Bladder microvascular endothelial cell (primary cell): ENCODE measurements around the gene C5orf52. TPM values are rescaled to one million over a fixed set of nuclear protein-coding genes. Genes with fewer than 3 reads are reported as not detected.

ENCODE experiments used
- total RNA-seq: library from RNA; depleted of rRNA; stranded (reverse); fragments of >200 nt; gene quantifications from 2 replicates; pipeline ENCODE4 v1.2.3, GENCODE V29; 2014

Gene C5orf52
- total RNA-seq: not detected in 2 replicates

DNA sequence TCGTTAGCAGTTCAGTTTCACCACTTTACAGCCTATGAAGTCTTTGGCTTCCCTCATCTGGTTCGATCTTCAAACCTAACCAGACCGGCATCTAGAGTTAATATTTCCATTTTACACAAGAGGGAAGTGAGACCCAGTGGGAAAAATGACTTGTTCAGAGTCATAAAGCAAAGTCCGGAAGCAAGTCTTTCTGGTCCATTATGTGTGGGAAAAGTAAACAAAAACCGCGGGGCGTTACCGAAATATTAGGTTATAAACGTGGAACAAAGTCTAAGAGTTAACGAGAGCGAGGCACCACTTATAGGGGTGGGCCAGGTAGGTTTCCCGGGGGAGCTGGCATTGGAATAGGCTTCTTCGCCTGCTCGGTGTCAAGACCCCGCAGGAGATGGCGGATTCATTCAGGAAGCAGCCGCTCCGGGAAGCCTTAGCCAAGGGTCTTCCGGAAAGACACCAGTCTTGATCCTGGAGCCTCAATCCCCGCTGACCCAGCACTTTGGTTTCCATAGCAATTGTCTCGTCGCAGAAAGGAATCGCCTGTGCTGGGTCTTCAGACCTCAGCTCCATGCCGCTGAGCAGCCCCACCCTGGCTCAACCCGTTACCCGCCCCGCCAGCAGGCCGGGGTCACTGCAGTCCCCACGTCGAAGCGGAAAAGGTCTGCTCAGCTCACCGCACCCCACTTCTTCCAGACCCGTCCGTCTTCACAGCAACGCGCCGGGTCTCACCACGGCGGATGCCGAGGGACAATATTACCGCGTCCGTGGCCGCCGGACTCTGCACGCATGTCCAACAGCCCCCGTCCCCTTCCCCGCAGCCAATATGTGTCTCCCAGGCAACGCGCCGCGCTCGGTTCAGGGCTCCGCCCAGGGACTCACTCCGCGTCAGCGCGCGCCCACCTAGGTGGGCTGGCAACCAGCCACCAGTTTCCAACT, at the start of gene C5orf52:
C5orf52 (plus strand) TSS at position 872 of the 930 bp plus-strand sequence. CDS start 82 bp downstream, outside the sequence.

DNA sequence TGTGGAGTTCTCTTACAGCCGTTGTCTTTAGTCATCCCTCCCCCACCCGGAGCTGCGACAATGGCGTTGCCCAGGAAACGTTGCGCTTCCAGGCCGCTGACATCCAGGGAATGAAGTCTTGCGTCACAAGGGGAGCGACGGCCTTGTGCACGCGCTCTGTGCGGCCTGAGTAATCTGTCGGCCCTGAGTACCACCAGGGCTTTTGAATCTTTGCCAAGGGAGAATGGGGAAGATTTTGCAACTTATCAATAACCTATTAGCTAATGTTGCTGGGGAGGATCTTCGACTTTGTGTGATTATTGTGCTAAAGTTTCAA, 19.0 kb upstream of the C5orf52 start, which contains the start of gene SOX30:
SOX30 (minus strand) TSS at position 62 of the 316 bp plus-strand sequence. CDS start 360 bp downstream, outside the sequence.

Other genes starting within 250 kb of the C5orf52 start
- not detected in 2 replicates for gene NIPAL4, start 211.3 kb upstream of the C5orf52 start, total RNA-seq
- 22.4 and 25.4 TPM in 2 replicates for gene ADAM19, start 95.8 kb upstream of the C5orf52 start, total RNA-seq
- gene SOX30, start 19.1 kb upstream of the C5orf52 start, total RNA-seq: not detected in 2 replicates
- gene THG1L, start 59.9 kb downstream of the C5orf52 start, total RNA-seq: 4.8 and 11.8 TPM in 2 replicates
- 6.0 and 7.6 TPM in 2 replicates for gene LSM11, start 72.2 kb downstream of the C5orf52 start, total RNA-seq
- 82.9 and 144 TPM in 2 replicates for gene CLINT1, start 187.6 kb downstream of the C5orf52 start, total RNA-seq